8988T (cell line): Measurements from ENCODE around the gene KCNAB1.
"Not testable (repeated sequence)": the region's sequence is repeated elsewhere in the genome, so short reads cannot be mapped to it uniquely, and the experiment has no call there.

Experiments used
- DNase-seq: peaks from one replicate; pipeline ENCODE4 v3.0.0; 2011

Gene KCNAB1

DNA sequence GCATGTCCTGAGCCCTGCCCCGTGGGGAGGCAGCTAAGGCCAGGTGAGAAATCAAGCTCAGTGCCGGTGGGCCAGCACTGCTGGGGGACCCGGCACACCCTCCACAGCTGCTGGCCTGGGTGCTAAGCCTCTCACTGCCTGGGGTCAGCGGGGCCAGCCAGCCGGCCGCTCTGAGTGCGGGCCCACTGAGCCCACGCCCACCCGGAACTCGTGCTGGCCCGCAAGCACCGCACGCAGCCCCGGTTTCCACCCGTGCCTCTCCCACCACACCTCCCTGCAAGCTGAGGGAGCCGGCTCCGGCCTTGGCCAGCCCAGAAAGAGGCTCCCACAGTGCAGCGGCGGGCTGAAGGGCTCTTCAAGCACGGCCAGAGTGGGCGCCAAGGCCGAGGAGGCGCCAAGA lies 103.7 kb downstream of the KCNAB1 start:
- DNase-seq: not testable (repeated sequence)

DNA sequence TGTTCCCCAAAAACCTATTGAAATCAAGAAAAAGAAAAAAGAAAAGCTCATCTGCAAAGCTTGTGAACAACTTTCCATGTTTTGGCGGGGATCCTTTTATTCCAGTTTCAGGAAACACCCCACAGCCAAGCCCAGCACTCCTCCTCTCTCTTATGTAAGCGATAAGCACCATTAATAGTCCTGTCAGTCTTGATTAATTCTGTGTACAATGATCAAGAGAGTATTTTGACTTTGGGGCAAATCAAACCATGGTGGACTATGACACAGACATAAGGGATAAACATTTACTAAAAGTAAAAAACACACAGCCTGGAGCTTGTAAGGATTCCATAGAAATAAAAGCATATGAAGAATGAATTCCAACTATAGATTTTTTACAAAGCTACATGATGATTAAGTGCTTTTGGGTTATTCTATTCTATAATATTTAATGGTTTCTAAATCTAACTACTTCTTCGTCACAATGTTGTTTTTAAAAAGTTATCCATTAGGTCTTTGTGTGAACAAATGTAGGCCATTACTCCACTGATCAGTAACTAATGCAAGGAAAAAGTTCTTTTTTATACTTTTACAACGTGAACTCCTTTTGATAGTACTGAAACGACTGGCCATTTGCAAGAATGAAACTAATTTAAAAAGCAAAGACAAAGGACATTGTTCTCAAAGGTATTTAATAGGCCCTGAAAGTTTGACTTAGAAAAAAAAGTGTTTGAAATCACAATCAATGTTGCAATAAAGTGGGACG lies 106.5 kb downstream of the KCNAB1 start:
- no peak for DNase-seq

DNA sequence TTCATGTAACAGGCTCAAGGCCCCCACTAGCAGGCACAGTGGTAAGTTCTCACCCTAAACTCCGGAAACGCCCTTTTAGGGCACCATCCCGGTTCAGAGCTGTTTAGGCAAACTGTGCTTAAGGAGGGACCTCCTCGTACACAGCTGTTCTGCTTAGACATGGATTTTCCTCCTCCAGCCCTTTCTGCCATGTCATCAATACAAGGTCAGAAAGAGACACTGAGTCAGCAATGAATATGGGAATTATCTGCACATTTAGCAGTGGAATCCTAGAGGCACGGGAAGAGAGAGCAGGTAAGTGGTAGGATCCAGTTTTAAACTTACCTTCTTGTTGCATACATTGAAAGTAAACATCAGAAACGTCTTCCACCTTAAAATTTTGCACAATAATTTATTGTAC lies 107.3 kb downstream of the KCNAB1 start:
- no peak for DNase-seq

DNA sequence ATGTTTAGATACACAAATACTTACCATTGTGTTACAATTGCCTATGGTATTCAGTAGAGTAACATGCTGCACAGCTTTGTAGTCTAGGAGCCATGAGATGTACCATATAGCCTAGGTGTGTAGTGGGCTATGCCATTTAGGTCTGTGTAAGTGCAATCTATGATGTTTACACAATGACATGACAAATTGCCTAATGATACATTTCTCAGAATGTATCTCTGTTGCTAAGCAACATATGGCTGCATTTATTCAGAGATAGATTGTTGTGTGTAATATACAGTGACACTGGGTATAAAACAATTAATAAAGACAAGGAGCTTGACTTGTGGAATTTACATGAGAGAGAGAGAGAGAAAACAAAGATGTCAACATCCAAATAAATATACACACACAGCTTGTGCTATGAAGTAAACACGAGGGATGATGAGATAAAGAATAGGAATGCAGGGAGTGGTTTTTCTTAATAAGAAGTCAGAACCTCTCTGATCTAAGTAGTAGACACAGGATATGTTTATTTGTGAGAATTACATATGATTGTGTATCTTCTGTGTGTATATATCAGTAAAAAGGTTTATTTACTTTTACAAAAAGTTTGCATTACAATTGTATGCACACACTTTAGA lies 110.0 kb downstream of the KCNAB1 start:
- no peak for DNase-seq

DNA sequence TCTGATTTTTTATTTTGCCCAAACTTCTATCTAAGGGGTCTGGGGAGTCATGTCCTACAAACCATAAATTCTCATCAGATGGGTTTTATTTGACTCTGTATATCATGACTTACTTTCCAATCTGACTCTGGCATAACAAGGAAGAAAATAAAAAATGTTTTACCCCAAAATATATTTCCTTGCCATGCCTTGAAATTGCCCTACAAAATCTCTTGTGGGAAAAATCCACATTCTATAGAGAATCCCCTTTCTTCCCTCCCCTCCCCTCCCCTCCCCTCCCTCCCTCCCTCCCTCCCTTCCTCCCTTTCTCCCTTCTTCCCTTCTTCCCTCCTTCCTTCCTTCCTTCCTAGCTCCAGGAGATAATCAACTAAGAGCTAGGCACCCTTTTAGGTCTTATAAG lies 110.8 kb downstream of the KCNAB1 start:
- not testable (repeated sequence) for DNase-seq

GRCh38 chr3:156233876-156234275 lies 113.5 kb downstream of the KCNAB1 start:
- DNase-seq: no peak

DNA sequence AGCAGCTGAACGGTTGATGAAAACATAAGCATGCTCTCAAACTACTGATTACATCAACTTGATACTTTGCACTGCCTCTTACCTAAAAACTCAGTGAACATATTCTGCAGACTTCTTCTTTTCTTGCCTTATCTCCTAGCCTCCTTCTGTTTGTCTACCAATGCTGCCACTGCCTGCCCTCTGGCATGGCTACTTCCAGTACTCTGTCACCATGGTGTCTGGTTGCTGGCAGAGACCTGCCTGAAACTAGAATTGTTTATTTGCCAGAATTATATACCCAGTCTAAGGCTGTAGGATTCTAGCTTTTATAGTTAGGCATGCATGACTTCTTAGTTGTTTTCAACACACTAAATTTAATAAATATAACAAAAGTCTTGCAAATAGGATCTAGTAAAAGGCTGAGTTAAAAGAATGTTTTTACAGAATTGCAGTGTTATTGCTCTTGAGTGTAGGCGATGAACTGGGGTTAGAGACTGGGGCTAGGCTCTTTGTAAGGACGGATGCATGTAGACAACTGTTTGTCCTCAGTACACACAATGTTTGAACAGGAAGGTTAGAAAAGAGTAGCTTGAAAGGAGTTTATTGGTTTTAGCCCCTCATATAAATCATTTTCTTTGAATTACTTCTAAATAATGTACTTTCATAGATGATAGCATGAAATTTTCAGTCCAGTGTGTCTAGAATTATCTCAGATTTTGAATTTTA lies 116.3 kb downstream of the KCNAB1 start:
- no peak for DNase-seq

DNA sequence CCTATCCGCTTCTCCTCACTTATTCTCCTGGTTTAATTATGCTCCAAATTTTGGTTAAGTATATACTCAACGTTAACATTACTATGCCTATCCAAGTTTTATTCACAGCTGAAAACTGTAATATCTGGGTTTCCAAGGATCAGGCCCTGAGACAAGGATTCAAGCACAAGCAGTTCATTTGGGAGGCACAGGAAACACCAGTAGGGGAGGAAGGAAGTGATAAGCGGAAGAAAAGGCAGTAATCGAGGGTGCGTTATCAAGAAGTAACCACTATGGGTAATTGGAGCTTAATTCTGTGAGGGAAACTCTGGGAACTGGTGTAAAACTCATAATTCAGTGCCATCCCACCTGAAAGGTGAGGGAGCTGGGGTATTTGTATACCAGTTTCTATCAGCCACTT lies 120.3 kb downstream of the KCNAB1 start:
- no peak for DNase-seq

DNA sequence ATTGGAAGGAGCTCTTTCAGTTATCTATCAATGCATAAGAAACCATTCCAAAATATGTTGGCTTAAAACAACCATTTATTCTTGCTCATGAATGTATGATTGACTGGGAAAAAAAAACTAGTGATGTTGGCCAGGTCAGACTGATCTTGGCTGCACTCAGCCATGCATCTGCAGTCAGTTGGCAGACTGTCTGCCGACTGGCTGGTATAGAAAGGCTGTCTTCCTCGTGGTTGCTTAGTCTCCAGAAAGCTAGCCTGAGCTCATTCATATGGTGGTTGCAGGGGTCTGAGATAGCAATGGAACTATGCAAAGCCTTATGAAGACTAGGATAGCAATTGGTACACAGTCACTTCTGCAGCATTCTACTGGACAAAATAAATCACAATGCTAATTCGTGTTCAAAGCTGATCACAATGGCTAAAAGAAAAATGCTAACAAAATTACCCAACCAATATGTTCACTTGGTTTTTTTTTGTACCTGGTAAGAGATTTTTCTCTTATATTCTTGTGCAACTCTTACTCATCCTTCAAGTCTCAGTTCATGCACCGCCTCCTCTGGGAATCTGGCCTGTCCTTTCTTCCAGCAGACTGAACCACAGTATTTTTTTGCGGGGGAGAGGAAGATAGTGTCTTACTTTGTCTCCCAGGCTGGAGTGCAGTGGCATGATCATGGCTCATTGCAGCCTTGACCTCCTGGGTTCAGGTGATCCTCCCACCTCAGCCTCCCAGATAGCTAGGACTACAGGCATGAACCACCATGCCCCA lies 126.8 kb downstream of the KCNAB1 start:
- no peak for DNase-seq

- DNase-seq: no peak
These were observed 130.2 kb downstream of the KCNAB1 start for GRCh38 chr3:156250550-156250949.

GRCh38 chr3:156251424-156251823 lies 131.0 kb downstream of the KCNAB1 start:
- DNase-seq: no peak

GRCh38 chr3:156252656-156253055 lies 132.3 kb downstream of the KCNAB1 start:
- DNase-seq: no peak

DNA sequence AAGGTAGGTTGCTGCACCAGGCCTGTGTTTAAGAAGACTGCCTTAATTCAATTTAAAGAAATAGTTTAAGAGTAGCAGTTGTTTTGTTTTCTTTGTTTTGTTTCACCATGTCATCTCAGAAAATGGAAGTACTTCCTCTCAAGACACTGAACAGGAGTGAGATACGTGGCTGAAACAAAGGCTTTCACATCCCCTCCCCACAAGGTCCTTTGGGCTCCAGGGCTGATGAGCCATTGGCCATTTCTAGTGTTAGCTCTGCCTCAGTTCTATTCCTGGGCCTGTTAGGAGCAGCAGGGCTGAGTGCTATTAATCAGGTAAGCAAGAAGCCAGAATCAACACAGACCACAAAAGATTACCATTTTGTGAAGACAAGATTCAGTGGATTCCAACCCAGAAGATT lies 132.8 kb downstream of the KCNAB1 start:
- no peak for DNase-seq

DNA sequence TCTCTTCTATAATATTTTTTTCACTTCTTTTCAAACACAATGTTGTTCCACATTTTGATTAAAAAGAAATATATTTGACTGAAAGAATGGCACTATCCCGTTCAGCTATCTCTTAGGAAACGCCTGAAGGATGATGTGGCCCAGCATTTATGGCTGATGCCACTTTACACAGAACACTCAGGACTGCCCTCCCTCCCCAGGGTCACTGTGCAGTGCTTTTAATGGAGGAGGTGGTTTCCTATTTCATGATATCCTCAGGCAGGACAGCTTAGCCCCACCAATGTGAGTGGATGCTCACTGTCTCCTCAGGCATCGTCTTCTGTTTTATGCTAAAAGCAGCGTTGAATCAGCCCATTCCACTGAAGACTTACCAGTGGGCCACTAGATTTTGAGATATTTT lies 135.9 kb downstream of the KCNAB1 start:
- DNase-seq: no peak

- no peak for DNase-seq
These were observed 136.6 kb downstream of the KCNAB1 start for GRCh38 chr3:156256945-156257344.

DNA sequence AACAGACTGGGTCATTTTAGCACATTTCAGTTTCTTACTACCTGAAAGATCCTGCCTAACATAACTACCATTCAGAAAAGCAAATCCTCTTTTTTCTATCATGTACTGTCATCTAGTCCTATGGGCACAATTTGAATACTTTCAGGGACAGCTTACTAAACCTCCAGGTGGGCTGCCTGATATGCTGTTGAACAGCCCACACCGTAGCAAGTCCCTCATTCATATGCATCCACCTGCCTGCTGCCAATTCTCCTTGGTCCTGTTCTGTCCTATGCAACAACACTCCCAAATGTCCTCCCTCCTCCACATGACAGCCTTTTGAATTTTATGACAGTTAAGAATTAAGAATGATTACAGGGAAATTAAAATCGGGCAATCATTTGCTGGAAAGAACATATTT lies 137.9 kb downstream of the KCNAB1 start:
- DNase-seq: no peak

DNA sequence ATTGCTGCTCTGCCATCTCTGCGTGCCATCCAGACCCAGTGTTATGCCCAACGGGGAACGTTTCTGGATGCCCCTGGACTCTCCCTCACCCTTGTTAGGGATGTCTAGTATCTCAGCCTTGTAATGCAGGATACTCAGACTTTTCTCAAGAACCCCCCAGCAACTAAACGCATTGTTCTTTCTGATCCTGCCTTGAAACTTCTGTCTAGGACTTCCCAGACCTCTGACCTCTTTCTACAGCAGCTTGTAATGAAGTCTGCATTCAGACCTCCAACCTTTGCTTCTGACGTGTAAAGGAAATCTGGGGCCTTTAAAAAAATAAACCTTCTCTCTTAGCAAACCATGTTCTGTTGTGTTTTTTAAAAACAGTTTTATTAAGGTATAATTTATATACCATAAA lies 139.5 kb downstream of the KCNAB1 start:
- DNase-seq: no peak

- DNase-seq: no peak
These were observed 140.0 kb downstream of the KCNAB1 start for GRCh38 chr3:156260331-156260730.

DNA sequence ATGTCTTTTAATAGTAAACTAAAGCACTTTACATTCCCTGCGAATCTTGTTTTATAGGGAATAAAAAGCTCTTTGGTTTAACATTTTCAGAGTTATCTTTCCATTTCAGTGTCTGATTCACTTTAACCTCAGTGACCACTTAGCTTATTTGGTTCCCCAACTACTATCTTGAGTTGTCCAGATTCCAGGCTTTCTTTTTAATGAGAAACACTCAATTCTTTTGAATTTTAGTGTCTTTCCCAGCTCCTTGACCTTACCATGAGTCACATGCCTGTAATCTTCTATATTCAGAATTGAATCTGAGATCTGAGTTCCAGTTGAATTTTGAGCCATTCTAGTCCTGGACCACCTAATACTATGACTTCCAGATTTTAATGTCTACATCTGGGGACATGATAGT lies 144.4 kb downstream of the KCNAB1 start:
- no peak for DNase-seq

DNA sequence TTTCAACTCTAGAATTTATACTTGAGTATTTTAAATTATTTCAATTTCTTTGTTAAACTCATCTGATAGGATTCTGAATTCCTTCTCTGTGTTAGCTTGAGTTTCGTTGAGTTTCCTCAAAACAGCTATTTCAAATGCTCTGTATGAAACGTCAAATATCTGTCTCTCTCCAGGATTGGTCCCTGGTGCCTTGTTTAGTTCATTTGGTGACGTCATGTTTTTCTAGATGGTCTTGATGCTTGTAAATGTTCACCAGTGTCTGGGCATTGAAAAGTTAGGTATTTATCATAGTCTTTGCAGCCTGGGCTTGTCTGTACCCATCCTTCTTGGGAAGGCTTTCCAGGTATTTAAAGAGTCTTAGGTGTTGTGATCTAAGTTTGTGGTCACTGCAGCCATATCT lies 151.1 kb downstream of the KCNAB1 start:
- DNase-seq: no peak

DNA sequence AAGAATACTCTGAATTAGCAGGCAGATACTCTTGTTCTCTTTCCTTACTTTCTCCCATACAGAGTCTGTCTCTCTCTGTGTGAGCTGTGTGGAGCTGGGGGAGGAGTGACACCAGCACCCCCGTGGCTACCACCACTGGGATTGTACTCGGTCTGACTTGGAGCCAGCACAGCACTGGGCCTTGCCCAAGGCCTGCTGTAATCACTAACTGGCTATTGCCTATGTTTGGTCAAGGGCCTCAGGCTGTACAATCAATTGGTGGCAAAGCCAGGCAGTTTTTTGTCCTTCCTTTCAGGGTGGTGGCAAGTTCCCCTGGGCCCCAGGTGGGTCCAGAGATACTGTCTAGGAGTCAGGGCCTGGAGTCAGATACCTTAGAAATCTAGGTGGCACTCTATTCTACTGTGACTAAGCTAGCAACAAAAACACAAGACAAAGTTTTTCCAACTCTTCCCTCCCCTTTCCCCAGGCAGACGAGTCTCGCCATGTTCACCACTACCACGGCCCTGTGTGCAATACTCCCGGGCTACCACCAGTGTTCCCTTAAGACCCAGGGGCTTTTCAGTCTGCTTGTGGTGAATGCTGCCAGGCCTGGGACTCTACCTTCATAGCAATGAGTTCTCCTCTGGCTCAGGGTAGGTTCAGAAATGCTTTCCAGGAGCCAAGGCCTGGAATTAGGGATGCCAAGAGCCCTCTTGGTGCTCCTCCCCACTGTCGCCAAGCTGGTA lies 151.8 kb downstream of the KCNAB1 start:
- DNase-seq: no peak

DNA sequence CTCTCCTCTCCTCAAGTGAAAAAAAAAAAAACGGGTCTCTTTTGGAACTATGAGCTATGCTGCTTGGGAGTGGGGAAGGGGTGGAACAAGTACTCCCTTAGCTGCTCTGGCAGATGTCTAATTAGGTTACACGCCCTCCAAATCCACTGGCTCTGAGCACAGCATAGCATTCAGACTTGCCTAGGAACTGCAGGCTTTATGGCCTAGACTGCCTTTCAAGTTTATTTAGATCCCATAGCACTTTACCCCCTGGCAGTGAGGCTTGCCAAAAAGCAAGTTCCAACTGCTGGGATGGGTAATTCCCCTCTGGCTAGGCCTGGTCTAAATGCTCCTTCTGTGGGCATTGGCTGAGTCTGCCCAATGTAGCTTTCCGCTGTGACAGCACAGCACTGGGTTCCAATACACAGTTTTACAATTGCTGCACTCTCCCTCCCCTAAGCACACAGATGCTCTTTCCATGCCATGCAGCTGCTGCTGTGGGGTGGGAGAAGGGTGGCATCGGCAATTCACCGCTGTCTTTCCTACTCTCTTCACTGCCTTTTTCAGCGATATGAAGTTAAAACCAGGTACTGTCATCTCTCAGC lies 152.8 kb downstream of the KCNAB1 start:
- DNase-seq: no peak
